Femur (tissue), 1 donor: ENCODE results near the gene TEKT1.

ENCODE experiments used
- DNase-seq: peaks from one replicate; pipeline ENCODE4 v3.0.0-alpha.2; 2017

TEKT1 gene

GRCh38 chr17:6755731-6756184 lies 75.8 kb downstream of the TEKT1 start, which contains the start of gene XAF1:
XAF1 (plus strand) TSS chr17:6756046; CDS start chr17:6756079, 33 bp downstream.
- peak; percentile 73 for DNase-seq

DNA sequence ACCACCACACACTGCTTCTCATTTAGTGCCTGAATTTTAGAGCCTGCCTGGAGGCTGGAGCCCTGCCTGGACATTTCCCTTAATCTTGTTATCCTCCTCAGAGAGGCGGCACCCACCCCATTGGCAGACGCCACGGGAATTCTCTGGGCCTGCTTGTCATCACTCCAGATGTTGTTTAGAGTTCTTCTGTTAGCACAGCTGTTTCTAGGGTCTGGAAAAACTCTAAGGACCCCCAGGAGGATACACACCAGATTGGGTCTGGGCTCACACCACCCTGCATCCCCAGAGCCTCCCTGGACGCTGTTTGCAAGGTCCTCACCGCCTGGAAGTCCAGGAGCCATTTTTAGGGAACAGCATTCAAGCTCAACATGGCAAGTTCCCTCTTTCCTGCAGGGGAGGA lies 76.2 kb downstream of the TEKT1 start:
- DNase-seq = peak; percentile 42

GRCh38 chr17:6753546-6753945 lies 78.0 kb downstream of the TEKT1 start:
- DNase-seq = no peak

DNA sequence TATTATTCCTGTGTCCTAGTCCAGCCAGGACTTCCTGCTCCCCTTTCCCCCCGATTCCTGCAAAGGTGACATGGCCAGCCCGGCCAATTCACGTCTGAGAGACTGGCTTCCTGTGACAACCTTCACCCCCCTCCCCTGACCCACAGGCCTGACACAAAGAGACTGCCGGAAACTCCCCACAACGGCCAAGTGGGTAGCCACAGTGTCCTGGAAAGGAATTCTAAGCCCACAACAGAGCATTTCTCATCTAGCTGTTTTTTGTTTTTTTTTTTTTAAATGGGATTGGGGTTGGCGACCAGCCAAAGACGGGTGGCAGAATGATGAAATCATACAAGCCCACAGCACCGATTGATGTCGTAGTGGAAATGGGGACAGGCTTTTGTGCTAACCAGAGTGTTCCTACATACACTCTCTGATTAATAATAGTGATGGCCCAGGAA lies 78.5 kb downstream of the TEKT1 start:
- DNase-seq = peak; percentile 83

- DNase-seq = peak; percentile 81
These were observed 79.2 kb downstream of the TEKT1 start for GRCh38 chr17:6752068-6752909.

DNA sequence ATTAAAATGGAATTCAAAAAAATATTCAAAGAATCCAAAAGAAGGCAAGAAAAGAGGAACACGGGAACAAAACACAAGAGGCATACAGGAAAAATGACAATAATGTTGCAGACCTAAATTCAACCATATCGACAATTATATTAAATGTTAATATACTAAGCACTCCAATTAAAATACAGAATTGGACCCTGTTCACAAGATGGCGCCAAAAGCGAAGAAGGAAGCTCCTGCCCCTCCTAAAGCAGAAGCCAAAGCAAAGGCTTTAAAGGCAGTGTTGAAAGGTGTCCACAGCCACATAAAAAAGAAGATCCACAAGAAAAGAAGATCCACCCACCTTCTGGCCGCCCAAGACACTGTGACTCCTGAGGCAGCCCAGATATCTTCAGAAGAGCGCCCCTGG lies 82.0 kb downstream of the TEKT1 start:
- DNase-seq = no peak

DNA sequence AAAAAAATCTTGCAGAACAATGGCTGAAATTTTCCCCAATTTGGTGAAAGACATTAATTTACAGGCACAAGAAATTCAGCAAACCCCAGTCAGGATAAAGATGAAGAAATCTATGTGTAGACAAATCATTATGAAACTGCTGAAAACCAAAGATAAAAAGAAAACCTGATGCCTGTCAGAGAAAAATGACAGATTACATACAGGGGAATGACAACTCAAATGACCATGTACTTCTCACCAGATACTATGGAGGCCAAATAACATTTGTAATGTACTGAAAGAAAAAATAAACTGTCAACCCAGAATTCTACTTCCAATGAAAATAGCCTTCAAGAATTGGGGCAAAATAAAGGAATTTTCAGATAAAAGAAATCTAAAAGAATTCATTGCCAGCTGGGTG lies 82.9 kb downstream of the TEKT1 start:
- no peak for DNase-seq
